Endometrial microvascular endothelial cells (primary cell): ENCODE data around the gene BATF3. TPM values are rescaled to one million over a fixed set of nuclear protein-coding genes. Genes with fewer than 3 reads are reported as not detected.
"Not testable (repeated sequence)": the region's sequence is repeated elsewhere in the genome, so short reads cannot be mapped to it uniquely, and the experiment has no call there.

Experiments
- in situ Hi-C: cut with HindIII; loops from 2 replicates; pipeline ENCODE4 v1.10.0; 2017; ENCODE audit warnings: low sequenced_read_pairs, low pct_unique_long_range_greater_than_20kb; ENCODE audit errors: inconsistent ontology term
- total RNA-seq: library from RNA; depleted of rRNA; stranded (reverse); fragments of >200 nt; gene quantifications from one replicate; pipeline ENCODE4 v1.2.3, GENCODE V29; 2015; ENCODE audit errors: inconsistent ontology term

BATF3 gene, protein sequence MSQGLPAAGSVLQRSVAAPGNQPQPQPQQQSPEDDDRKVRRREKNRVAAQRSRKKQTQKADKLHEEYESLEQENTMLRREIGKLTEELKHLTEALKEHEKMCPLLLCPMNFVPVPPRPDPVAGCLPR
- total RNA-seq: not detected

DNA sequence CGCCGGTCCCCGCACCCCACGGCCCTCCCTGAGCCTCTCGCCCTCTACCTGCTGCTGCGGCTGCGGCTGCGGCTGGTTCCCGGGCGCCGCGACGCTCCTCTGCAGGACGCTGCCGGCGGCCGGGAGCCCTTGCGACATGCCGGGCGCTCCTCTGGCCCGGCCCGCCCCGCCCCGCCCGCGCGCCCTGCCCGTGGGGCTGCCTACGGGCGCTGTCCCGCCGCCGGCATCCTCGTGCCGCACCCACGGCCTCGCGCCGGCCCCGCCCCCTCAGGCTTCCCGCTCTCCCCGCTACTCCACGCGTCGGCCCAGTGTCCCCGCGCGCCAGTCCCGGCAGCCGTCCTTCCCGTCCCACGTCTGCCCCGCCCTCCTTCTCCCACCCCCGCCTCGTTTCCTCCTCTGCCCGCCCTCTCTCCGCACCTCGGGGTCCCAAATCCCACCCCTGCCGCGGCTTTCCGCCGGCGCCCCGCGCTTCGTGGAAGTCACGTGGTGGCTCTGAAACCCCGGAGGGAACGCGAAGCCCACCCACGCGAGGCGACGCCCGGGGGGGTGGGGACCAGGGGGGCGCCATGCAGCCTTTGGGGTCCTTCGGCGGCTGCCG lies at the start of gene BATF3:
TSS of gene BATF3 (minus strand) at position 216 of the 598 bp plus-strand sequence. CDS start at position 138, 78 bp downstream.
- in situ Hi-C loops: no loop called here

DNA sequence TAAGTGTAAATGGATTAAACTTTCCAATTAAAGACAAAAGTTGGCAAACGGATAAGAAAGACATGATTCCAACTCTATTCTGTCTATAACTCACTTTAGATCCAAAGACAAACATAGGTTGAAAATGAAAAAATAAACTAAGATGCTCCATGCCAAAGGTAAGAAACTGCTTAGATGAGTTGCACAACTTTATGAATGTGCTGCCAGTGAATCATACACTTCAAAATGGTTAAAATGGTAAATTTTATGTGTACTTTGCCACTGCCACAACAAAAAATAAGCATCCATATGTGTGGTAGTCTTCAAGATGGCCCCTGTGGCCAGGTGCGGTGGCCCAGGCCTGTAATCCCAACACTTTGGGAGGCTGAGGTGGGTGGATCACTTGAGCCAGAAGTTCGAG lies 46.9 kb upstream of the BATF3 start:
- in situ Hi-C loops: no loop called here

DNA sequence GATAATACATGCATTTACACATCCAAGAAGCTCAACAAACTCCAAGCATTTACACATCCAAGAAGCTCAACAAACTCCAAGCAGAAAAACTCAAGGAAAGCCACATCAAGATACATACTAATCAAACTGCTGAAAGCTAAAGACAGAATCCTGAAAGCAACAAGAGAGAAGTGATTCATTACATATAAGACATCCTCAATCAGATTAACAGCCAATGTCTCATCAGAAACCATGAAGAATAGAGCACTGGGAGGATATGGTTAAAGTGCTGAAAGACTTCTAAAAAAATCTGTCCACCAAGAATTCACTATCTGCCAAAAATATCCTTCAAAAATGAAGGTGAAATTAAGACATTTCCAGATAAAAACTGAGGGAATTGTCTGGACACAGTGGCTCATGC lies 45.7 kb upstream of the BATF3 start:
- in situ Hi-C loops: no loop called here

DNA sequence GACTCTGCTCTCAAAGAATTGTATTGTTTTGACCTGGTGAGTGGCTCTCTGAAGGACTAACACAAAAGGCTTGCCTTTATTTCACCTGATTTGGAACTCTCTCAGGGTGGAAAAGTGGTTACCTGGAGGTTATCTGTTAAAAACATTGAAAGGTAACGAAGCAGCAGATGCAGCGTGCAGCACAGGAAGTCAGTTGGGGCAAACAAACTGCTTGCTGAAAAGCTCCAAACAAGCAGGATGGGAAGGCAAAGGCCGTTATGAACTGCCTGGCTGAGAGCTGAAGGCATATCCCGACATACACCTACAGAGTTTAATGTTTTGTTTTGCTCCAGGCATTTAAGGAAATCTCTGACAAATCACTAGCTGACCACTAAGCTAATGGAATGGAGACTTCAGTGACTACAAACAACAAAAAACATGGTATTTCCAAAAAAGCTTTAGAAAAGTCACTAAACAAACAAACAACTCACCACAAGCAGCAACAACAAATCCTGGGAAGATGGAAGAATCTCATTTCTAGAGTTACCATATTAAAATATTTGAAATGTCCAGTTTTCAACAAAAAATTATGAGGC lies 44.3 kb upstream of the BATF3 start:
- in situ Hi-C loops: no loop called here

DNA sequence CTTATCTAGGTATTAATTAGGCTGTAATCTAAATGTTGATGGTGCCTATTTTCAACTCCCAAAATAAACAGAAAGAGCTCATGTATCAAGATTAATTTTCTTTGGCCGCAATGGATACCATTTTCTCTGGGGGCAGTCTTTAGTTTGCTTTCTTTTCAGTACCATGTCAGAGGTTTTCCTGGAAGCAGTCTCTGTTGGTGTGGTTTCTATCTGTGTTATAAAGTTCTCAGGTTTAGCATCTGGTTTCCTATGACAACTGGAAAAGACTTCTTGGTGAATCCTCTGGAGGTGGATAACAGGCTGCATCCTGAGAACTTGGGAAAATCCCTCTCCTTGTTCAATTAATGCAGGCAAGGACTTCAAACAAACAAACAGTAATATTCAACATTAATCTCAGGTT lies 38.7 kb upstream of the BATF3 start:
- in situ Hi-C loops: no loop called here

DNA sequence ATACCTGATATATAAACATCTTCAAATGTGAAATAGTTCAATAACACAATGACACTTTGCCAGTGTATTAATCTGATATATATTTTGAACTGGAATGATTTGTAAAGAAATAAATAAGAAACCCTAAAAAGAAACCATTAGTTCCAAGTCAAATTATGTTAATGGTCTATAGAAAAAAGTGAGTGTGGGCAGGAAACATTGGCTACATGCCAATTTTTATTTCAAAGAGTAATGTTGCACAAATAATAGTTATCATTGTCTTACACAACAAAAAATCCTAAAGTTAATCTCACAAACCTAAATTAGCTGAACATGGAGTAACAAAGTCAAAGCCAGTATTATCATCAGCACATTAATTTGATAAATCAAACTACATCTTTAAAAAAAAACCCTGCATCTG lies 37.9 kb upstream of the BATF3 start:
- in situ Hi-C loops: no loop called here

DNA sequence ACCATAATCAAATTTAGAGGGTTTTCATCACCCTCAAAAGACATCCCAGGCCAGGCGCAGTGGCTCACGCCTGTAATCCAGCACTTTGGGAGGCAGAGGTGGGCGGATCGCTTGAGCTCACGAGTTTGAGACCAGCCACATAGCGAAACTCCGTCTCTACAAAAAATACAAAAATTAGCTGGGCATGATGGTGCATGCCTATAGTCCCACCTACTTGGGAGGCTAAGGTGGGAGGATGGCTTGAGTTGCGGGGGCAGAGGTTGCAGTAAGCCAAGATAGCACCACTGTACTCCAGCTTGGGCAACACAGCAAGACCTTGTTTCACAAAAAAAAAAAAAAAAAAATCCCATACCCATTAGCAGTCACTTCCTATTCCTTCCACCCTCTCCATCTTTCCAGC lies 33.5 kb upstream of the BATF3 start:
- in situ Hi-C loops: no loop called here

DNA sequence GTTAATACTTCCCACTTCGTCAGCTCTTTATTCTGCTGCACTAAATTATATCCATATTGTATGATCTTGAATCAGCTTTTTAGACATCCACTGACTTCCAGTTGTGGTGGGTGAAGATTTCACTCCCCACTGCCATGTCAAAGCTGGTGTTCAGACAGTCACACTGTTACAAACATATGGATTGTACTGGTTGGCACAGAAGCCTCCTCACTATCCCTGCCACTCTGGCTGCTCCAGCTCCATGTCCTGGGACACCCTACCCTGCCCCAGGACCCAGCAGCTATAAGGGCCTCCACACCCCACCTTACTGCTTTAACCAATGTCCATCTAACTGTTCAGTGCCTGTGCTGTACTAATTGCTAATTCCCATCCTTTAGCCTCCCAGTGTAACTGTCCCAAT lies 32.0 kb upstream of the BATF3 start:
- in situ Hi-C loops: no loop called here

DNA sequence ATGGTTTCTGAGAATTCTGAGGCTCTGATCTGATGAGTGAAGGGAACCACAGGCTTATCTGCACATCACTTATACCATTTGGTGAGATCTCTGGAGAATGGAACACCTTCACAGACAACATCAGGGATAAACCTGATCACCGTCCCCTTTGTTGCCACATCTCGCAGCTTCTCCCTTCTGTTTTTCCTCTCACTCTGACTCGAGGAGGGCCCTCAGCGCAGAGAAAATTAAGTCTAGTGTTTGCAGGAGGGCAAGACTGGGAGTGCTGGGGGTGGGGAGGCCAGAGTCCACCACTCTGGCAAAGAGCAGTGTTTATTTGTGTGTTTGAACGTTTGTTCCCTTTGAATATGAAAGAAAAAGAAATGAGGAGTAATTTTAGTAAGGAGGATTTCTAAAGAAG lies 29.0 kb upstream of the BATF3 start:
- in situ Hi-C loops: no loop called here

DNA sequence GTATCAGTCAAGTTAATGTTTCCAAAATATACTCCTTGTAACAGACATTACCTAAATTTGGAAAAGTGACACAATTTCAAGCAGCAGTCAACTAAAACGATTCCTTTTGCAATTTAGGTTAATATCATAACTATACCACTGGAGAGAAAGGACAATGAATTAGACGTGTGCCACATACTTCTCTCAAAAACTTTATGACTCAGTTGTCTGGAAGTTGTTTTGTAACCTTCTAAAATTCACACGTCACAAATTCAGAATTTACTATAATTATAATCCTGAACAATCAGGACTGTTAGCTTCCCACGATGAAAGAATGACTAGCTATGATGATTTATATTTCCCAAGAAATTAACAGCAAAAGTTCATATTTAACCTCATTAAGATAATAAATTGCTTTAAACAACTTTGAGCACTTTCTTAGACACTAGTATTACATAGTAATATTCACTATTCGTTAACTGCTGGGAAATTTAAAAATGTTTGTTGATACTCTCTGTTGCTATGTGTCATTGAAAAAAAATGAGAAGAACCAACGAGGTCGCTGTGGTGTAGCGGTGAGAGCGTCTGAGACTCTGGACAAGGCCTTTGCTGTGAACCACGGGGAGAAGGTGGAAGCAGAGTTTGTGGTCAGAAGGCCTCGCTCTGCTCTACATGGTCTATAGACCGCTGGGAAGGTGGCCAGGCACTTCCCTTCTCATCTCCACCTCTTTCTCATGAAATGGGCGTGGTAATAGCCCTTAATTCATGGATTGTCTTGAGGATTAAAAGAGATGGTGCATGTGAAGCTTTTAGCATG lies 27.9 kb upstream of the BATF3 start:
- in situ Hi-C loops: no loop called here

DNA sequence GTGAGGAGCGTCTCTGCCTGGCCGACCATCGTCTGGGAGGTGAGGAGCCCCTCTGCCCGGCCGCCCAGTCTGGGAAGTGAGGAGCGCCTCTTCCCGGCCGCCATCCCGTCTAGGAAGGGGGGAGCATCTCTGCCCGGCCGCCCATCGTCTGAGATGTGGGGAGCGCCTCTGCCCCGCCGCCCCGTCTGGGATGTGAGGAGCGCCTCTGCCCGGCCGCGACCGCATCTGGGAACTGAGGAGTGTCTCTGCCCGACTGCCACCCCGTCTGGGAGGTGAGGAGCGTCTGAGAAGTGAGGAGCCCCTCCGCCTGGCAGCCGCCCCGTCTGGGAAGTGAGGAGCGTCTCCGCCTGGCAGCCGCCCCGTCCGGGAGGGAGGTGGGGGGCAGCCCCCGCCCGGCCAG lies 25.0 kb upstream of the BATF3 start:
- in situ Hi-C loops: not testable (repeated sequence)

DNA sequence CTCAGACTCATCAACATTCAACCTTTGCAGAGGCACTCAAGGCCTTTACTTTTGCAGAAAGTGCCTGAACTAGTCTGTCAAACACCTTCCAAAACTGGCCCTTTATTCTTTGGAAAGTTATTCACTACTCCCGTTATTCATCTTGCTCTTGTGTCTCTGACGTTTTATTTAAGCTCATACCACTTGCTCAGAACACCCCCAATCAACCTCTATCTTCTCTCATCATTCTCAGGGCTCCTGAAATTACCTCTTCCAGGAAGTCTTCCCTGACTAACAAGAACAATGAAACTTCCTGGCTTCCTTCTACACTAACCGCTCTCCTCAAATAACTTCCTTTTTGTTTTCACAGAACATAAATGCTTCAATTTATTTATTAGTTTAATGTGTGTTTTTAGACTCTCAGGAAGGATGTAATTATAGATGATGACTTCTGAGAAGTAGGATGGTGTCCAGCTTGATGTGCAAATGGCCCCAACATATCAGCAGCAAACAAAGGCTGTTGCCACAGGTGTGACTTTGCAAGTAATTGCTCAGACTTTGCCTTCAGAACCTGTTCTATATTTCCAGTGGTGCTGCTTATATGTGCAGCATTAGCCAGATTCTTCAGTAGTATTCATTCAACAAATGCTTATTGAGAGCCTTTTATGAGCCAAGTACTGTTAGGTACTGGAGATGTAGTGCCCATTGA lies 22.8 kb upstream of the BATF3 start:
- in situ Hi-C loops: no loop called here

DNA sequence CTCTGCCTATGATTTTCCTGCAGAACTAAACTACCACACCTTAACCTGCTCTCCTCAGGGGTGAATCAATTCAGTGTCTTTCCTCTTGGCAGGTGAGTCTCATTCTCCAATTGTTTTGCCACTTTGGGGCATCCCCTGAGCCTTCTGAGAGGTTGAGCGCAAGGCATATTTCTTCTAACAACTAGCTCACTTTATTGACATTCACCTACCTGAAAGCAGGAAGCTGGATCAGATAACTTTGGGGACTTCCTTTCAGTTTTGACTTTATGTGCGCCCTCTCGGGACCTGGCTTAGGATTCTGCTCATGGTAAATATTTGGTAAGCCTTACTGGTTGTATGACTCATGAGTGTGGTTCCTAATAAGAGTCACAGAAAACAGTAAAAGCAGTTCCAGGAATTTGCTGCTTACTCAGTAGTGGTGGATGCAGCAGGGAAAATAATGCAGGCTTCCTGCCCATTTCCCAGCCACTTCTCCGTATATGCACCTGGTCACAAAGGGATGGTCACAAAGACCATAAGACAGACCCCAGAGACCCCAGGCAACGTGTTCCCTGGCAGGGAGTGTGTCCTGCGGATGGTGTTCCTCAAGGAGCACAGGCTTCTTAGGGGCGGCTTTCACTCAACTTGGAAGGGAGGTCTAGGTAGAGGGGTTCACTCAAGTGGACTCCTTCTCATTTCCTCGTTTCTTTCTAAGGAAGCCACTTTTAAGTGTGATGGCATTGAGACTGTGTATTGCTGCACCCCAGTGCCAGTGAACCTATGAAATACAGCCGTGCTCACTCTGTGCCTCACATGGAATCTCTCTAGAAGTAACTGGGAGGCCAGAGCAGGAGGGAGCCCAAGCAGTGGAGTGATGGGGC lies 22.0 kb upstream of the BATF3 start:
- in situ Hi-C loops: no loop called here

DNA sequence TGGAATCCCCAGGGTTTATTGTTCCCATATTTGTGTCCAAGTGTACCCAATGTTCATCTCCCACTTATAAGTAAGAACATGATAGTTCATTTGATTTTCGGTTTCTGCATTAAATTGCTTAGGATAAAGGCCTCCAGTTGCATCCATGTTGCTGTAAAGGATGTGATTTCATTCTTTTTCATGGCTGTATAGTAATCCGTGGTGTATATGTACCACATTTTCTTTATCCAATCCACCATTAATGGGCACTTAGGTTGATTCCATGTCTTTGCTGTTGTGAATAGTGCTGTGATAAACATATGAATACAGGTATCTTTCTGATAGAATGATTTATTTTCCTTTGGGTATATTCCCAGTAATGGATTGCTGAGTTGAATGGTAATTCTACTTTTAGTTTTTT lies 20.0 kb upstream of the BATF3 start:
- in situ Hi-C loops: no loop called here

DNA sequence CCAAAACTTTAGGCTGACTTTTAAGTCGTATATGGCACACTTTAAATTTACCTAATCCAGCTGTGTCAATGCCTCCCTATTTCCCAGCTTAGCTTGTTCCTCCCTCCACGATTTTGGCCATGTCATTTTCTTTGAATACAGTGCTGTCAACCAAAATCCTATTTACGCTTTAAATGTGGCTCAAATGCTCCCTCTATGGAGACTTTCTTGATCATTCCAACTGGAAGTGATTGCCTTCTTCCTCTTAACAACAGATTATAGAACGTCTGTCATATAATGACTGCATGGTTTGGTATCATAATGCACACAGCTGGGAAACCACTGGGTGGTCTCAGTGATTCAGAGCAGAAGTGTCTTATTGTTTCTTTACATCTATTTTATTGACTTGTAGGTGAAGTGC lies 18.9 kb upstream of the BATF3 start:
- in situ Hi-C loops: no loop called here

DNA sequence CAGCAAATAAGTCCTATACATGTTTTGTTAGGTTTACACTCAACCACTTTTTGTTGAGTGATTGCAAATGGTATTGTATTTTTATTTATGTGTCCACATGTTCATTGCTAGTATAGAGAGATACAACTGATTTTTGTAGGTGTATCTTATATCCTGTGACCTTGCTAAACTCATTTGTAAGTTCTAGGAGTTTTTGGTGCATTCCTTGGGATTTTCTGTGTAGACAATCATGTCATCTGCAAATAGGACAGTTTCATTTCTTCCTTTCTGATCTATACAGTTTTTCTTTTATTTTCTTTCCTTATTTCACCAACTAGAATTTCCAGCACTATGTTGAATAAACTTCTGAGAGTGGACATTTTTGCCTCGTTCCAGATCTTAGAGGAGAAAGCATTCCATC lies 16.5 kb upstream of the BATF3 start:
- in situ Hi-C loops: no loop called here

DNA sequence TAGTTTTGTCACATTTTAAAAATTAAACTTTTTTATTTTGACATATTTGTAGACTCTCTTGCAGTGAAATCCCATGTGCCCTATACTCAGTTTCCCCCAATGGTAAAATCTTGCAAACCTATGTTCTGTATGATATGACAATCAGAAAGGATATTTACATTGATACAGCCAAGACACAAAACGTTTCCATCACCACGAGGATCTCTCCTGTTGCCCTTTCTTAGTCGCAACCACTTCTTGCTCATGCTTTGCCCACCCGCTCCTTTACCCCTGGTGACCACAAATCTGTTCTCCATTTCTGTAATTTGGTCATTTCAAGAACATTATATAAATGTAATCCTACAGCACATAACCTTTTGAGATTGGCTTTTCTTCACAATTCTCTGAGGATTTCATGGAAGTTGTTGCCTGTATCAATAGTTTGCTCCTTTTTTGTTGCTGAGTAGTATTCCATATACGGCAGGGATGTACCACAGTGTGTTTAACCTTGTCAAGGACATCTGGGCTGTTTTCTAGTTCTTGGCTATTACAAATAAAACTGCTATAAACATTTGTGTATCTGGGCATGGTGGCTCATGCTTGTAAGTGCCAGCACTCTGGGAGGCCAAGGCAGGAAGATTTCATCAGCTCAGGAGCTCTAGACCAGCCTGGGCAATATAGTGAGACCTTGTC lies 14.0 kb upstream of the BATF3 start:
- in situ Hi-C loops: no loop called here
